Vagina (tissue), 2 donors: Measurements from ENCODE around the gene PARN. TPM values are rescaled to one million over a fixed set of nuclear protein-coding genes. Genes with fewer than 3 reads are reported as not detected.

Source experiments
- DNase-seq, 2 donors: peaks; one replicate each; pipeline ENCODE4 v3.0.0-alpha.2; 2017; ENCODE audit errors: extremely low spot score in 2 of 2
- H3K27ac ChIP-seq: fragments of 200-600 bp; sonication (generic); one replicate; pipeline ENCODE4 v1.5.1; 2019
- H3K27me3 ChIP-seq: fragments of 200-600 bp; sonication (generic); one replicate; pipeline ENCODE4 v1.5.1; 2019
- H3K36me3 ChIP-seq, 2 donors: fragments of 200-600 bp; sonication (generic); one replicate each; pipeline ENCODE4 v1.5.1; 2017 to 2019
- H3K4me1 ChIP-seq: fragments of 200-600 bp; sonication (generic); one replicate; pipeline ENCODE4 v1.5.1; 2019
- H3K4me3 ChIP-seq, 2 donors: fragments of 200-600 bp; sonication (generic); 1 replicate in 1 of 2; 2 replicates in 1 of 2; pipeline ENCODE4 v1.5.1; 2016 to 2019
- H3K9me3 ChIP-seq: fragments of 200-600 bp; sonication (generic); one replicate; pipeline ENCODE4 v1.5.1; 2019
- CTCF ChIP-seq, 3 experiments: fragments of 450-650 bp in 2 of 3; fragments of 200-600 bp in 1 of 3; sonication (generic) in 1 of 3; IDR thresholded peaks; one replicate each; pipeline ENCODE4 v1.5.1; 2017 to 2019; ENCODE audit warnings: antibody characterized with exemption in 3 of 3, mild to moderate bottlenecking in 2 of 3, moderate library complexity in 2 of 3
- POLR2A ChIP-seq, 2 donors: fragments of 450-650 bp; IDR thresholded peaks; one replicate each; pipeline ENCODE4 v1.6.1; 2017; ENCODE audit warnings: antibody characterized with exemption in 2 of 2, mild to moderate bottlenecking in 2 of 2, moderate library complexity in 2 of 2
- POLR2AphosphoS5 ChIP-seq, 2 donors: sonication (generic); formaldehyde crosslinking; IDR thresholded peaks; one replicate each; pipeline ENCODE4 v1.9.0; 2017; ENCODE audit warnings: antibody characterized with exemption in 2 of 2, mild to moderate bottlenecking in 2 of 2, low read depth in 1 of 2; ENCODE audit not compliant: insufficient read depth in 1 of 2
- intact Hi-C: fragments of 100-400 bp; cut with DNase I; formaldehyde crosslinking; loops from one replicate; pipeline ENCODE4 v1.15.1; 2023
- total RNA-seq: library from RNA; depleted of rRNA; stranded (reverse); fragments of >200 nt; gene quantifications from one replicate; pipeline ENCODE4 v1.2.3, GENCODE V29; 2016

Gene PARN
- total RNA-seq: 39.3 TPM

- Histone ChIP-seq H3K4me3 (peak within 1 kb of the TSS; percentile 86 to 97), H3K4me1 (peaks cover 54% of the 10 kb centered on the region), H3K9me3 (no peaks in the 10 kb centered on the region), H3K27me3 (no peaks in the 10 kb centered on the region), H3K36me3 (peaks cover 0 to 27% of the 10 kb centered on the region in 2 donors), H3K27ac (peak within 1 kb of the TSS; percentile 95)
- TF ChIP-seq POLR2A (IDR thresholded peaks at IDR 0.05) (peak in 1 of 2 donors; percentile 86), CTCF (IDR thresholded peaks at IDR 0.05) (no peak), POLR2AphosphoS5 (IDR thresholded peaks at IDR 0.05; ENCODE audit: insufficient read depth in 1 of 2, low read depth in 1 of 2) (peak; percentile 79 to 92)
- DNase-seq: peak in 1 of 2 donors; percentile 94
- intact Hi-C loops: no loop called here
Measured at GRCh38 chr16:14629919-14630619, at the start of gene PARN. Gene PARN, minus strand, starts transcription at chr16:14630260. Its CDS starts 135 bp downstream, at chr16:14630125.

GRCh38 chr16:14678748-14679497 lies 48.9 kb upstream of the PARN start:
- H3K9me3 ChIP-seq: no peaks in the 10 kb centered on the region
- no peak overlapping the region for H3K27ac ChIP-seq
- no peak overlapping the region for H3K4me3 ChIP-seq
- H3K27me3 ChIP-seq: no peaks in the 10 kb centered on the region
- H3K4me1 ChIP-seq: no peaks in the 10 kb centered on the region
- DNase-seq: no peak
- intact Hi-C loops: no loop called here
- TF ChIP-seq POLR2A (IDR thresholded peaks at IDR 0.05): no peak
- no peak for TF ChIP-seq POLR2AphosphoS5 (IDR thresholded peaks at IDR 0.05; ENCODE audit: insufficient read depth in 1 of 2, low read depth in 1 of 2)
- no peak for TF ChIP-seq CTCF (IDR thresholded peaks at IDR 0.05)
- H3K36me3 ChIP-seq: no peaks in the 10 kb centered on the region

GRCh38 chr16:14677627-14678026 lies 47.6 kb upstream of the PARN start:
- Histone ChIP-seq H3K27me3 (no peaks in the 10 kb centered on the region), H3K9me3 (no peaks in the 10 kb centered on the region), H3K27ac (no peak overlapping the region), H3K4me1 (no peaks in the 10 kb centered on the region), H3K36me3 (no peaks in the 10 kb centered on the region), H3K4me3 (no peak overlapping the region)
- intact Hi-C loops: no loop called here
- TF ChIP-seq POLR2AphosphoS5 (IDR thresholded peaks at IDR 0.05; ENCODE audit: insufficient read depth in 1 of 2, low read depth in 1 of 2) (no peak), POLR2A (IDR thresholded peaks at IDR 0.05) (no peak), CTCF (IDR thresholded peaks at IDR 0.05) (no peak)
- no peak for DNase-seq

GRCh38 chr16:14676633-14677032 lies 46.6 kb upstream of the PARN start:
- no peaks in the 10 kb centered on the region for H3K4me1 ChIP-seq
- TF ChIP-seq POLR2A (IDR thresholded peaks at IDR 0.05) (no peak), CTCF (IDR thresholded peaks at IDR 0.05) (no peak), POLR2AphosphoS5 (IDR thresholded peaks at IDR 0.05; ENCODE audit: insufficient read depth in 1 of 2, low read depth in 1 of 2) (no peak)
- DNase-seq: no peak
- H3K27ac ChIP-seq: no peak overlapping the region
- H3K4me3 ChIP-seq: no peak overlapping the region
- no peaks in the 10 kb centered on the region for H3K27me3 ChIP-seq
- H3K9me3 ChIP-seq: no peaks in the 10 kb centered on the region
- H3K36me3 ChIP-seq: no peaks in the 10 kb centered on the region
- intact Hi-C loops: no loop called here
